HuH-7 (cell line): ENCODE measurements around the gene MYLK.

Experiments
- DNase-seq: peaks from one replicate; pipeline ENCODE4 v3.0.0; 2011; ENCODE audit warnings: low spot score

The MYLK gene

GRCh38 chr3:123695731-123696640, 188.1 kb downstream of the MYLK start:
- DNase-seq: no peak

DNA sequence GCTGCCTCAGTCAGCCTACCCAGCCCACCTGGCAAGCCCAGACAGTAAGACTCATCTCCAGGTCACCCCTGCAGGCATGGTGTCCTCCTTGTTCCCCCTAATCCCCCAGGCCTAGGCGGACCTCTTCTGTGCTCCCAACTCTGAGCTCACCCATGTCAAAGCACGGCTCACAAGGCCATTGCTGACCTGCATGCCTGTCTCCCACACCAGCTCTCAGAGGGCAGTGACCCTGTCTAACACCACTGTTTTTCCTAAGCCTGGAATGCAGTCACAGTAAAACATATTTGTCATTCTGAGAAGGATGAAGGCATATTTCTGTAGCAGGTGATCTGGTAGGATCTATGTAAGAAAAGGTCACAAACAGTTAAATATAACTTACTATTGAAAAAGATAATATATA, 189.0 kb downstream of the MYLK start:
- no peak for DNase-seq

DNA sequence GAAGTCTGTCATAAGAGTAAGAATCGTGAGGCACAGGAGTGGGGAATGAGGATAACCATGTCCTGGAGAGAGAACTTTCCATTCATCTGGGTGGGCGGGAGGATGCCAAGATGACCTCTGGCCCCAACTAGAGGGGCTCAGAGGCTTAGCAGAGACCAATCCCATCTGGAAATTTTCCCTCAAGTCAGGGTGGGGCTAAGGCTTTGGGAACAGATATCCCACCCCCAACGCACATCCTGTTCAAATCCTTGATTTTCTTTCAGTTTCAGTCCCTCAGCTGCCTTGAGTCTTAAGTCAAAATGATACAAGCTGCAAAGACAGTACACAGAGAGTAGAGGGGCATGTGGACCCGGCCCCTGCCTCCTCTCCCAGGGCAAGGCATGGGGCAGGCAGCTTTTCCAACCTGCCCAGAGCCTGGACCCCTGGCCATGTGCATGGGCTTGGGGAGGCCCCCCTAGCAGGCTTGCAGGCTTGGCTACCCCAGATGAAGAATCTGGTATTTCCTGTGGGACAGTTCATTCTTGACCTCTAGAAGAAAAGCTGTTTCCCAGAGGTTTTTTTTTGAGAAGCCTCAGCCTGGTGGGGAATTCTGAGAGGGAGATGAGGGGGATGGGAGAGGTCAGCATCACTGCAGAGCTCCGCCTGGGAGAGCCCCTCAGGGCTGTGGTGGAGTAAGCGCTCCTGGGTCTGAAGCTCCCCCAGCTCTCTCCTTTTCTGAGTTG, 189.6 kb downstream of the MYLK start:
- no peak for DNase-seq

DNA sequence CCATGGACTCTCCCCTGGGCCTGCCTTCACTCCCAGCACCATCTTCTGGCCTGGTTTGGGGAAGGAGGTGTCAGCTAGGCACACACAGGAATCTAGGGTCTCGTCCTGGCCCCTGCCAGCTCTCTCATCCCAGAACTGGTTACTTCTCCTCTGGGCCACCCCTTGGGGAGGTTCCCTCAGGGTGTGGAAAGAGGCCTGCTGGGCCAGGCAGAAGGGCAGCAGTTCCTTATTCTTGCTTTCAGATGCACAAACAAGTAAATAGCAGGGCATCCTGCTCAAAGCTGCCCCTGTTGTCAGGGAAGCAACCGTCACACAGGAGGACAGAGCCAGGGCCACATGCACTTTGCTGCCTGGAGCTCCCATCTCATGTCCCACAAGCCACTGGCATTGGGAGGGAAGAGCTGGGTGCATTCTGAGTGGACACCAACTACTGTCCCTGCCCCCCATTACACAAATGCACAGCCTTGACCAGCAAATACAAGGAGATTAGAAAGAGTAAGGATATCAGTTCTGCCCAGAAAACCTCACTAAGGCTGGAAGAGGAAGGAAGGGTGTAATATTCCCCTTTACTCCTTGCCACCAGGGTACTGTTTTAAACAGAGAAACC, 190.4 kb downstream of the MYLK start:
- DNase-seq: no peak

DNA sequence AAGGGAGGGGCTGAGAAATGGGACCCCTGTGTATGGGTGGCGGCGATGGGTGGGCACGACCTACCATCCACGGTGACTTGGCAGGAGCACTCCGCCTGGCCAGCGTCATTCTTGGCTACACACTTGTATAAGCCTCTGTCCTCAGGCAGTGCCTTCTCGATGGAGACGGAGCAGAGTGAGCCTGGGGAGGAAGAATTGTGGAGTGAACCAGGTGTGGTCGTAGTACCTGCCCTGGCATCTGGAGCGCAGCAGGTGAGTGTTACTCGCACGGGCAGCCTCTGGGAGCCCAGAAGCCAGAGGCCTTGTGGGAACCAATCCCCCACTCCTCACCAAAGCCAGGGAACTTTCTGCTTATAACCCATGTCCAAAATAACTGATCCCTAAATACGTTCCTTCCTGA, 191.5 kb downstream of the MYLK start:
- DNase-seq: no peak

DNA sequence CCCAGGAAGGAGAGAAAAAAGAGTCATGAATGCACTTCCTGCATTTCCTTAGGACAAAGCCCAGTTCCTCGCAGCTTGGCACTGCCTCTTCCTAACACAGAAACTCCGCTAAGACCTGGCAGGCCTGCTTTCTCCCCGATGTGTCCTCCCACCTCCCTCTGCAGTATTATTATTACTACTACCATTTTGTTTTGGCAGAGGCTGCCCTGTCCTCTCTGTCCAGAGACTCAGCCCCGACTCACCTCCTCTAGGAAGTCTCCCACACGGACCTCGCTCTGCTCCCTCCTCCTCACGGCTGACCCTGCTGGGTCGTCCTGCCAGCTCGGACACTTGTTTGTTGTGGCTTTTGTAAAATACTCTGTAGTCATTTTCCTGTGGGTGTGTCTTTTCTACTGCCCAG, 192.1 kb downstream of the MYLK start:
- no peak for DNase-seq

DNA sequence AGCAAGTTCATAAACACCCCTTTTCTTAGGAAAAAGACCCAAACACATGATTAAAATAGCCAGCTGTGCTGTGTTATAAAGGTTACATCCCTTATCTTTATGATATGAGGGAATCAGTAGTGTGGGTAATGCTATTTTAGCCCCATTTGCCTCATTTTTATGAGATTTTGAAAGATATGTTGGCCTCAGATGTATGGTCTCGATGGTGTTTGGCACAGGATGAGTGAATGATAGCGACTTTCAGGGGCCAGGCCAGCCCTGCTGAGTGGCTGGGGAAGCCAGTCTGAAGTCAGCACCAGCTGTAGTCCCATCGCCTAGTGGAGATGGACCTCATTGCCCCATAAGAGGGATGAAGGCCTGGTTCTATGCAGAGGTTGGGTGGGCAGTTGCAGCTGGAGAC, 194.3 kb downstream of the MYLK start:
- DNase-seq: no peak

- no peak for DNase-seq
Observed at GRCh38 chr3:123688241-123688747, 195.8 kb downstream of the MYLK start.

GRCh38 chr3:123687286-123687685, 196.8 kb downstream of the MYLK start:
- no peak for DNase-seq

DNA sequence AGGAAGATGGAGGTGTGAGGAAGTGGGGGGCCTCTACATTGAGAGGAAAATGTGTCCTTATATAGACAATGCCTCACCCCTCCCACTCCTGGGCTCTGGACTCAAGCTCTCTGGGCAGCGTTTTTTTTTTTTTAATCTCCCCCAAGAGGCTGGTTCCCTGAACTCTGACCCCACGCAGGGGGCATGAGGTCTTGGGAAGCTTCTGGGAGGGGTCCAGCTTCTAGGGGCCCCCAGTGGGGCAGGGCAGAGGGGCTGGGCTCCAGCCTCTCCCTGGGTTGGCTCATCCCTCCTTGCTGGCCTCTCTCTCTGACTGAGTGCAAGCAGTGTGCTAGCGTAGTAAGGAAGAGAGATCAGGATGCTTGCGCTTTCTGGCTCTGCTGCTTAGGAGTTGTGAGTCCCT, 197.9 kb downstream of the MYLK start:
- DNase-seq: no peak

GRCh38 chr3:123685780-123686179, 198.4 kb downstream of the MYLK start:
- no peak for DNase-seq

DNA sequence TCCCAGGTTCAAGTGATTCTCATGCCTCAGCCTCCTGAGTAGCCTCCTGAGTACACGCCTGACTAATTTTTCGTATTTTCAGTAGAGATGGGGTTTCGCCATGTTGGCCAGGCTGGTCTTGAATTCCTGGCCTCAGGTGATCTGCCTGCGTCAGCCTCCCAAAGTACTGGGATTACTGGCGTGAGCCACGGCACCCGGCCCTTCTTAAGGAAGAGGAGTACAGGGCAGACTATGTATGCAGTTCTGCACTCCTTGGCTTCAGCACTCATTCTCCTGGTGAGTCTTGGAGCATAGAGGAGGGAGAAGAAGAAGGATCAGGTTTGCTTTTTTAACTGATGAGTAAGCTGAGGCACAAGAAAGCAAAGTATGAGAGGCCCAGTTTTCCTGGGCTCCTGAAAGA, 199.5 kb downstream of the MYLK start:
- no peak for DNase-seq

DNA sequence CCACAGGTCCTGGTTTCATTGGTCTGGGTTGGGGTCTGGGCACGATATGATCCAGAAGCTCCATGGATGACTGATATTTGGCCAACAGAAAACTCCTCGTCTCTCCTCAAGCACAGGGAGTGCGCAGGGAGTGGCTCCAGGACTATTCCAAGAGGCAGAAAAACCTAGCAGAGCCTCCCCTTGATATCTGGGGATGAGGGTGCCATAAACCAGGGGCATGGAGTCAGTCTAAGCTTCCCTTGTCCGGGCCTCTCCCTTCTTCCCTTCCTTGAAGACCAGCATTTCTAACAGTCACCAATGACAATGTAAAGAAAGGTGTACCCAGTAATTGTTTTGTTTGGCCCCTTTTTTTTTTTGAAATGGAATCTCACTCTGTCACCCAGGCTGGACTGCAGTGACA, 199.9 kb downstream of the MYLK start:
- DNase-seq: no peak

DNA sequence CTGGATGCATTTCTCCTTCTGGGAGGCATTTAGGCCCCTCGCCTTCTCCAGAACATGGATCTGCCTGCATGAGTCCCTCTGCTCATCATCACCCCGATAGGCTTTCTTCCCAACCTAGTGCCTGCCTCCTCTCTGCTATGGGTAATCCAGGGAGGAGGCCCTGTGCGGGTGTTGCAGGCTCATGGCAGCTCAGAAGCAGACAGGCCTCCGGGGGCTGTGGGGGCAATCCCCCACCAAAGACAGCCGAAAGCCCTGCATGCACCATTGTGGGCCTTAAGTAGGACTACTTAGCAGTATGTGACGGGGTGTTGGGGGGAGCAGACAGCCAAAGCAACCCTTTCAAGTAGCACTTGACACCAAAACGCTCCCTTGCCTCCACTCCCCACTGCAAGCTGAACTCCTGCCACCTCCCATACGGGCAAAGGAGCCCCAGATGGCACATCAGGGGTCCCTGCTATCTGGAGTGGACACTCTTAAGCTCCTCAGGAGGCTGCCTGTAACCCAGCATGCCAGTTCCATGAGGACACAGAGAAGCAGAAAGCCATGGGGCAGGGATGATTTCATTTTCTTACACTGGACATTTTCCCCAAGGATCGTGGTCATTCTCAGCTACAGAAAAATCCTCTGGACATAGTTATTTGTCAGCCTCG, 200.5 kb downstream of the MYLK start:
- no peak for DNase-seq

DNA sequence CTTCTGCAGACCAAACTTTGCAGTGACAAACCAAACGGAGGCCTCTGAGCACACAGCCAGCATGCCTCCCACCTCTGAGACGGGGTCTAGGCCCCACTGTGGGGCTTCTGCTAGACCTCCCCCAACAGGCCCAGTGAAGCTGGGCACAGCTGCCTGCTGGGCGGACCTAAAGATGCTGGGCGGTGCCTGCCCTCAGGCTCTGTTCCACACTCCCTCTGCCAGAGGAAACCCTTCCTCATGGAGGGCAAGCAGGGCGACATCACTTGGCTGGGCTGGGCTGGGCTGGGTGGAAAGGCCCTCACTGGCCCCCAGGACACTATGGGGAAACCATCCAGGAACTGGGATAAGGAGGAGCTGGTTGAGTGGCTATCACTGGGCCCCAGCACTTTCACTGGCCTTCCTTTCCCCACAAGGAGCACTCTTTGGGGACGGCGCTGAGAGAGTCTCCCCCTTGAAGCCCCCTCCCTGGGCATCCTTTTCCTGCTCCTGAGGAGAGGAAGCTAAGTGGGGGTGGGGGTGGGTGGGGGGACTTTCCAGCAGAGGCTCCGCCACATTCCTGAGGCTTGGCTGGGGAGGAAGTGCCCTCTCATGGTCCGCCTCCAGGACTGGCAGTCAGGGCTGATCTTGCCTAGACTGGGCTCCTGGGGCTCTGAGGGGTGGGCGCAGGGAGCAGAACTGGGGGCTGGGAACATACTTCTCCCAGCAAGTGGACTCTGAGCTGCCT, 201.2 kb downstream of the MYLK start:
- DNase-seq: no peak

- no peak for DNase-seq
Observed at GRCh38 chr3:123682302-123682701, 201.8 kb downstream of the MYLK start.

DNA sequence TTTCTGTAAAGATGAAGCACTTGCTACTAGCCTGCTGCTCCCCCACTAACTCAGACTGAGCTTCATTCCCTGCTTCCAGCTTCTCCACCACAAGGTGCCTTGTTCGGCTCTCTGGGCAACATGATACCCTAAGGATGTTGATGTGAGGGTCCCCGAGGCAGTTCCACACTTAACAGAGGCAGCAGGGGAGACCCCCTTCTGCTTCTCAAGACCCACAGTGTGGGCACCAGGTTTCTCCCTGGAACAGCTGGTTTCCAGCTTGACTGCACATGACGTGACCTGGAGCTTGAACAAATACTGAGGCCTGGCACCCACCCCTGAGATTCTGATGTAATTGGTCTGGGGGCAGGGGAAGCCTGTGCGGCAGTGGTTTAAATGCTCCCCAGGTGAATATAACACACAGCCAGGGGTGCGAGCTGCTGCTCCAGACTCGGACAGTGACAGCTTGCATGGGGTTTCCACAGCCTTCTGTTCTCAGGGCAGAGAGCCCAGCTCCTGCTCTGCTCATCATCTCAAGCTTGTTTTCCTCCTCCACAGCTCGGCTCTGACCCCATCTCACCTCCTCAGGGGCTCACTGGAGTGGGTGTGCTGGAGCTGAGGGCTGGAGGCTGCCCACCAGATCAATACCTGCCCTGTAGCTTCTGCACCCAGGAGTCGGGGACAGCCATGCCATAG, 204.3 kb downstream of the MYLK start:
- DNase-seq: no peak

DNA sequence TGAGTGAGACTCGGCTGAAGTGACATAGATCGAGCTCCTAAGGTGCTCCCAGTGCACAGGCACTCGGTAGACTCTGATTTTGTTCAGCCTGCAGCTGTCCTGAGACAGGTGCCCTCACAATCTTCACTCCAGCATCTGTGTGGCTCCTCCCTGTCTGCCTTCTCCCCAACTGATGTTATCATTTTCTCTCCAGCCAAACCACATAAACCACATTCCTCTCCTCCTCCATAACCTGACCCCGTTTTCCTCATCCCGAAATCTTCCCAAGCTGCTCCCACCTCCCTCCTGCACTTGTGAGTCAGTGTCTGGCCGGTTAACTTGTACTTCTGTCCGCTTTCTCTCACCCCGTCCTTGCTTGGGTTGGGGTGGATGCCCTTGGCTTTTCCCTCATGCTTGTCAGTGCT, 206.0 kb downstream of the MYLK start:
- DNase-seq: no peak

DNA sequence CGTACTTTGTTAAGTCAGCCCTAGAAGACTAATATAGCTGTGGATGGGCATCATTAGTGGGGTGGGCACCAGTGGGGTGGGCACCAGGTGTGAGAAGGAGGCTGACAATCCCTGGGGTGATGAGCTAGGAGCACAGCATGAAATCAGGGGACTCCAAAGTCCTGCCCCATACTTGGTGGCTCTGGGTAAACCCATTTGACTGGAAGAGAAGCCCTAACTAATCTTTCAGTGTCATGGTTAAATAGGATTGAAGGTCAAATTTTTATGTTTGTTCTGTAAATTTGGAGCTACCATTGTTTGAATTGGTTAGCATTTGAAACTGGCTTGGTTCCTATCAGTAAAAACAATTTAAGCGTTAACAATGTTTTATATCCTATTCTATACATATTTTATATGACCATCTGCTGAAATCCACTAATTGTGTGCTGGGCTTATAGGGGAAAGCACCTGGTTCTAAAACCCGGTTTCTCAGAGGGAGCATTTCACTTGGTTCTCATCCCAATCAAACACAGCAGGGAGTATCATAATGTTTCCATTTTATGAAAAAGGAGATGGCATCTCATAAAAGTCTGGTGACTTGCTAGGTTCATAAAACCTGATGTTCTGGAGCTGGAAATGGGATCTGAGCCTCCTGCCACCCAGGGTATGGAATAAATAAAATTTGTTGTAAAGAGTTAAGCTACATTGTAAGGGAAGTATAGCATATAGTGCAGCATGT, 211.5 kb downstream of the MYLK start:
- DNase-seq: no peak

DNA sequence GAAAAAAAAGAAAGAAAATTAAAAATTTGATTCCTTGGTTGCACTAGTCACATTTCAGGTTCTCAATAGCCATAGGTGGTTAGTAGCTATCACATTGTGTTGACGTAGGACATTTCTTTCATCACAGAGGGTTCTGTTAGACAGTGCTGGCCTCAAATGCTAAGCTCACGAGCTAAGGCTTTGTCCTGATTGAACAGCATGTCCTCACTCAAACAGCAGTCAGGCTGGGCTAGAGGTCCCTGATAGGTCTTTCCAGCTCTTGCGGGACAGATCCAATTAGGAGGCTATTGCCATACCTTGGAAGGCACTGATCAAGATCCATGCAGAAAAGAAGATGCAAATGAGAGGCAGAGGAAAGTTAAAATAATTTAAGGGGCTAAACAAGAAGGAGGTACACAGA, 213.4 kb downstream of the MYLK start:
- no peak for DNase-seq
